Central memory CD8-positive, alpha-beta T cell (primary cell): ENCODE results near the gene ITGA8.
"Not testable (repeated sequence)": the region's sequence is repeated elsewhere in the genome, so short reads cannot be mapped to it uniquely, and the experiment has no call there.

Experiments used
- ATAC-seq: fragments of 150-1000 bp; cut with Tn5 transposase; replicated peaks from 2 replicates; pipeline ENCODE4 v1.10.0; 2022; ENCODE audit warnings: mild to moderate bottlenecking, moderate FRiP score, moderate number of reproducible peaks; ENCODE audit not compliant: poor library complexity, severe bottlenecking; ENCODE audit errors: extremely low read depth
- DNase-seq, 2 donors: peaks; one replicate each; pipeline ENCODE4 v3.0.0; 2021; ENCODE audit warnings: low spot score in 2 of 2
- H3K27ac Mint-ChIP-seq: one replicate; pipeline ENCODE4 v1.8.0; 2022; ENCODE audit warnings: low read depth, mild to moderate bottlenecking, moderate library complexity, mixed read lengths
- H3K27me3 Mint-ChIP-seq: one replicate; pipeline ENCODE4 v1.8.0; 2022; ENCODE audit warnings: mixed read lengths
- H3K36me3 Mint-ChIP-seq: one replicate; pipeline ENCODE4 v1.8.0; 2022; ENCODE audit warnings: mild to moderate bottlenecking, moderate library complexity, mixed read lengths; ENCODE audit not compliant: insufficient read depth
- H3K4me1 Mint-ChIP-seq: one replicate; pipeline ENCODE4 v1.8.0; 2022; ENCODE audit warnings: mixed read lengths
- H3K4me3 Mint-ChIP-seq: one replicate; pipeline ENCODE4 v1.8.0; 2022; ENCODE audit warnings: mild to moderate bottlenecking, moderate library complexity, mixed read lengths
- H3K9me3 Mint-ChIP-seq: one replicate; pipeline ENCODE4 v1.8.0; 2022; ENCODE audit warnings: mixed read lengths

ITGA8 gene

DNA sequence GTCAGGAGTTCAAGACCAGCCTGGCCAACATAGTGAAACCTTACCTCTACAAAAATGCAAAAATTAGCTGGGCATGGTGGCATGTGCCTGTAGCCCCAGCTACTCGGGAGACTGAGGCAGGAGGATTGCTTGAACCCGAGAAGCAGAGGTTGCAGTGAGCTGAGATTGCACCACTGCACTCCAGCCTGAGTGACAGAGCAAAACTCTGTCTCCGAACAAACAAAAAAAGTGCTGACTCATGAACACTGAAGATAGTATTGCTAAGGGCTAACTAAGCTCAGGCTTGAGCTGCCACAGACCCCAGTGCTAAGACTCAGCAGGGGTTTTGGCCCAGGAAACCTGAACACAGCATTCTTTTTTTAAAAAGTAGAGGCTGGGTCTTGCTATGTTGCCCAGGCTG is 162.6 kb downstream of the ITGA8 start:
- H3K36me3 Mint-ChIP-seq, ATAC-seq, H3K27ac Mint-ChIP-seq, DNase-seq, H3K4me1 Mint-ChIP-seq, H3K4me3 Mint-ChIP-seq, H3K9me3 Mint-ChIP-seq: not testable (repeated sequence)
- H3K27me3 Mint-ChIP-seq, result peaks cover 25% of the 10 kb centered on the region

DNA sequence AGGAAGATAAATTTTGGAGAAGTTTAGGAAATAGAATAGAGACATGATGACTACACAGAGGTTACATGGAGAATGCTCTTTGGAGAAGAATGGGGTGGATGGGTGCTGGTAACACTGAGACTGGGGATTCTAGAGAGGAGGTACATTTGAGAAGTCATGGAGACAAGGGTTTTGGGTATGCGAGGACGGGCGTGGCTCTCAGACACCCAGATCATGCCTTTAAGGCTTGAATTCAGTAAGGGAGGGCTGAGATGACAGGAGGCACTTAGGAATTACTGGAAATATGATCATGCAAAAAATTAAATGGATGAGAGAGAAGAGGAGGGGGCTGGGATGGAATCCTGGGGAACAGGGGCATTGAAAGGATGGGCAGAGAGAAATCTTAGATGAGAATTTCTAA is 168.8 kb downstream of the ITGA8 start:
- no peaks in the 10 kb centered on the region for H3K36me3 Mint-ChIP-seq
- no peaks in the 10 kb centered on the region for H3K9me3 Mint-ChIP-seq
- H3K27me3 Mint-ChIP-seq, result peaks cover 20% of the 10 kb centered on the region
- no peaks in the 10 kb centered on the region for H3K4me1 Mint-ChIP-seq
- DNase-seq (no peak), ATAC-seq (no peak)
- H3K27ac Mint-ChIP-seq, result no peak overlapping the region
- H3K4me3 Mint-ChIP-seq, result no peak overlapping the region

DNA sequence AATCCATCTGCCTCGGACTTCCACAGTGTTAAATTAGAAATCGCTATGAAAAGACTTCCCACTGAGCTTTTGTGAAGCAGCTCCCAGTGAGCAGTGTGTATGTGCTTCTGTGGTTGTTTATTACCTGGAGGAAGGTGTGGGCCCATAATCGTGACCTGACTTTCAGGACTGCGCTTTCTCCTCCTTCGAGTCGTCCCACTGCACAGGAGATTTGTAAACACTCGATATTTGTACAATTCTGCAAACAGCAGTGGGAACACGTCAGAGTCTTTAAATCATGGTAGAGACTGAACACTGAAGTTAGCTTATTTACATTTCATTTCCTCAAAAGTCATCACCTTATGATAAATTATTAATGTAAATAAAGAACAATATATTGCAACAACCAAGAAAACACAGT is 171.4 kb downstream of the ITGA8 start:
- Mint-ChIP-seq H3K27me3 (peaks cover 24% of the 10 kb centered on the region), H3K4me1 (no peaks in the 10 kb centered on the region), H3K4me3 (no peak overlapping the region), H3K9me3 (no peaks in the 10 kb centered on the region), H3K36me3 (no peaks in the 10 kb centered on the region), H3K27ac (no peak overlapping the region)
- DNase-seq (no peak), ATAC-seq (no peak)

DNA sequence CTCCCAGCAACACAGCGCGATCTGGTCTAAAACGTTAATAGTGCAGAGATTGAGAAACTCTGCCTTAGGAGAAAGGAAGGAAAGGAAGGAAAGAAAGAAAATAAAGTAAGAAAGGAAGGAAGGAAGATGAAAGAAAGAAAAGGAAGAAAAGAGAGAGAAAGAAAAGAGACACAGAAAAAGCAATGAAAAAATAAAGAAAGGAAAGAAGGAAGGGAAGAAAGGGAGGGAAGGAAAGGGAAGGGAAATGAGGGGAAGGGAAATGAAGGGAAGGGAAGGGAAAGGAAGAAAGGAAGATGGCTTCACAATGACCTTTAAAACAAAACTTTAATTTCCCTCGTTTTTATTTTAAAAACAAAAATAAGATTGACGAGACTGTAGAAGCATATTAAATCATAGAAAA is 173.1 kb downstream of the ITGA8 start:
- peaks cover 24% of the 10 kb centered on the region for H3K27me3 Mint-ChIP-seq
- no peak overlapping the region for H3K4me3 Mint-ChIP-seq
- ATAC-seq, result no peak

DNA sequence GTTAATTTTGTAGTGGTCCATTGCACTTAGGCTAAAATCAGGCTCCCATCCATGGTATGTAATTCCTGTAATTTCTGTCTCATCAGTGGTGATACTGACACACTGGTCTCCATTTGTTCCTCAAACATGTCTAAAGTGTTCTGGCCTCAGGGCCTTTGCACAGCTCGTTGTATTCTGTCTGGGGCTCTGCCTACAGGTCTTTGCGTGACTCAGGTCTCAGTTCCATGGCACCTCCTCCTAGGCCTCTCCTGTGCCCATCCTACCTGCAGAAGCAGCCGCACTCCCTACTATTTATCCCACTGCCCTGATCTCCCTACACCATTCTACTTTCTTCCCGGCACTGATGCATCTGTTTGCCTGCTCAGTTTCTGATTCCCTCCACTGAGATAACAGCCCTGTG is 173.8 kb downstream of the ITGA8 start:
- Mint-ChIP-seq H3K4me3 (no peak overlapping the region), H3K27me3 (peaks cover 19% of the 10 kb centered on the region), H3K36me3 (no peaks in the 10 kb centered on the region), H3K4me1 (no peaks in the 10 kb centered on the region), H3K9me3 (no peaks in the 10 kb centered on the region), H3K27ac (no peak overlapping the region)
- DNase-seq (no peak), ATAC-seq (no peak)

More for the DNA sequence above, 173.1 kb downstream of the ITGA8 start:
- Mint-ChIP-seq H3K9me3 (no peaks in the 10 kb centered on the region), H3K4me1 (no peaks in the 10 kb centered on the region), H3K27ac (no peak overlapping the region), H3K36me3 (no peaks in the 10 kb centered on the region)
- DNase-seq, result no peak

DNA sequence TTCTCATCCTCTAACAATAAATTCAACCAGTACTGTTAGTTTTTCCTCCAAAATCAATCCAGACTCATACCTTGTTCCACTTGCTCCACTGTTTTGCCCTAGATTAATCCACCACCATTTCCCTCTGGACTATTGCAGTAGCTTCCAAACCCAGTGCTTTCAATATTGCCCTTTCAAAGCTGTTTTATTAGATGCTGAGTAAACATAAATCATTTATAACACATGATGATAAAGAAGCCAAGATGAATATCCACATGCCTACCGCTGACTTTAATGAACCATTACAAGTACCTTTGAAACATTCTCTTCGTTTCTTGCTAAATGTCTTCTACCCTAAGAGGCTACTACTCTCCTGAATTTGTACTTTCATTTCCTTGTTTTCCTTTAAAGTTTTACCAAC is 174.5 kb downstream of the ITGA8 start:
- no peak for DNase-seq
- Mint-ChIP-seq H3K4me3 (no peak overlapping the region), H3K27me3 (peaks cover 13% of the 10 kb centered on the region), H3K9me3 (no peaks in the 10 kb centered on the region), H3K27ac (no peak overlapping the region), H3K36me3 (no peaks in the 10 kb centered on the region), H3K4me1 (no peaks in the 10 kb centered on the region)
- ATAC-seq, result no peak

DNA sequence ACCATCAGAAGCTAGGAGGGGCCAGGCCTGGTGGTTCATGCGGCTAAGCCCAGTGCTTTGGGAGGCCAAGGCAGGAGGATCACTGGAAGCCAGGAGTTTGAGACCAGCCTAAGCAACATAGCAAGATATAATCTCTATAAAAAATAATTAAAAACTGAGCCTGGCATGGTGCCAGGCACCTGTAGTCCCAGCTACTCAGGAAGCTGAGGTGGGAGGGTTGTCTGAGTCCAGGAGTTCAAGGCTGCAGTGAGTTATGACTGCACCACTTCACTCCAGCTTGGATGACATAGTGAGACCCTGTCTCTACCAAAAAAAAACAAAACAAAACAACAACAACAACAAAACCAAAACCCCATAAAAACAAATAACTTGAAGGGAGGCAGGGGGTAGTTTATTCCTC is 175.7 kb downstream of the ITGA8 start:
- no peak overlapping the region for H3K27ac Mint-ChIP-seq
- ATAC-seq, result no peak
- H3K27me3 Mint-ChIP-seq, result peaks cover 9% of the 10 kb centered on the region
- H3K36me3 Mint-ChIP-seq, result no peaks in the 10 kb centered on the region
- H3K4me3 Mint-ChIP-seq, result no peak overlapping the region
- H3K4me1 Mint-ChIP-seq, result no peaks in the 10 kb centered on the region
- DNase-seq, result no peak
- H3K9me3 Mint-ChIP-seq, result no peaks in the 10 kb centered on the region

DNA sequence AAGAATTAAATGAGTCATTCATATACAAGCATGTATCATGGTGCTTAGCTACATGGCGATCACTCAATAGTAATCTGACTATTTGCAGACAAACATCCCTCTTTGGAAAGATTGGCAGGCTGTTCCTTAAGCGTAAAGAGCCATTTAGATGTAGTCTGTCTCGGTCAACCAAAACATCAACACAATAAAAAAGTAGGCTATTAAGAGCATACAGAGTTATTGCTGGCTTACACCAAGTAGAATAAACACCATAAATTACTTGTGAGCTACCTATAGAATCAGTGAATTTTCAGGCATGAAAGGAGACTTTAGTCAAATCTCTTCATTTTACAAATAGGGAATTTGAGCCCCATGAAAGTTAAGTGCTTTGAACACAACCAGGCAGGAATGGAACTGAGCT is 176.9 kb downstream of the ITGA8 start:
- no peak for DNase-seq
- Mint-ChIP-seq H3K4me1 (no peaks in the 10 kb centered on the region), H3K27ac (no peak overlapping the region), H3K9me3 (no peaks in the 10 kb centered on the region), H3K36me3 (no peaks in the 10 kb centered on the region), H3K27me3 (peaks cover 9% of the 10 kb centered on the region), H3K4me3 (no peak overlapping the region)
- no peak for ATAC-seq

DNA sequence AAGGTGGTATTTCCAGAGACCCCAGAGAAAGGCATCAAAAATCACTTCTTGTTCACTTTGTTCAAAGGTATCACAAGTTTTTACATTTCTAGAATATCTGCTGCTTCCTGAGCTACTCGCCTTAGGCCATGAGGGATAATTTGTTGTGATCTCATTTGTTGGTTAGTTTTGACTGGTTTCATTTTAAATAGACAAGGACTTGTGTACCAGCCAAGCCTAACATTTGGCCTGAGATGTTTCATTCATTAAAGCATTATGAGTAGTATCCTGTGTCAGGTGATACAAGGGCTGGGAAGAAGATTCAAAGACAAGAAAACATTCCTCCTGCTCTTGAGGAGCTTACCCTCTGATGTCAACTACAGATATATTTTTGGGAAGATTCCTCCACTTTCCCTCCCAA is 178.3 kb downstream of the ITGA8 start:
- no peak overlapping the region for H3K27ac Mint-ChIP-seq
- H3K4me1 Mint-ChIP-seq, result no peaks in the 10 kb centered on the region
- ATAC-seq (no peak), DNase-seq (no peak)
- no peak overlapping the region for H3K4me3 Mint-ChIP-seq
- H3K36me3 Mint-ChIP-seq, result no peaks in the 10 kb centered on the region
- H3K9me3 Mint-ChIP-seq, result no peaks in the 10 kb centered on the region
- H3K27me3 Mint-ChIP-seq, result peaks cover 8% of the 10 kb centered on the region

DNA sequence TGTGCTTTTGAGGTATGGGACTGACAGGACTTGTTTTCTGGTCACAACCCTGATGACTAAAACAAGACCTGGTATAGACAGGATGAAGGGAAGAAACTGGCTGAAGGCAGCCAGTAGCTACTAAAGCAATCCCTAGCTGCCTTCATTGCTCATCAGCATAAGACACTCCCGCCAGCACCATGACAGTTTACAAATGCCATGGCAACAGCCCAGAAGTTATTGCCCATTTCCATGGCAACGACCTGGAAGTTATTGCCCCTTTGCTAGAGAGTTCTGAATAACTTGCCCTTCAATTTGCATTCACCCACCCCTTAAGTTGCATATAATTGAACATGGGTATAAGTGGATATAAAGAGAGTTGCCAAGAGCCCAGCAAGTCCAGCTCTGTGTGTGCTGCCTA is 179.0 kb downstream of the ITGA8 start:
- Mint-ChIP-seq H3K9me3 (no peaks in the 10 kb centered on the region), H3K27ac (no peak overlapping the region), H3K36me3 (no peaks in the 10 kb centered on the region), H3K4me3 (no peak overlapping the region), H3K4me1 (no peaks in the 10 kb centered on the region), H3K27me3 (peaks cover 1% of the 10 kb centered on the region)
- DNase-seq (no peak), ATAC-seq (no peak)

DNA sequence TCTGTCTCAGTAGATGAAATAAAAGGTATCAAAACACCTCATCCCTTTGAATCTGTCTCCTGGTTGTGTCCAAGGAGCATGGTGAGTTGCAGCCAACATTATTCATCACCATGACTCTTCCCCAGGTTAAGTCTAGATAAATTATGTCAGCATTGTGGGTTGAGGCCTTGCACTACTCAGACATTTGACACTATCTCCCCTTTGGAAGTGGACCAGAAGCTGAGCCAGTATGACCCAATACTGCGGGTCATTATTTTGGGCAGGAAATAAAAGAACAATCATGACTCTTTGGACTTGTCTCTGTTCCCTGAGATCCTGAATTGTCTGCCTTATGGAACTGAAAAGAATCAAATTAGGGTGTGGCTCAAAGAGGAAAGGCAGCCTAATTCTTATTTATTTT is 180.5 kb downstream of the ITGA8 start:
- peaks cover 4% of the 10 kb centered on the region for H3K27me3 Mint-ChIP-seq
- H3K4me3 Mint-ChIP-seq, result no peak overlapping the region
- ATAC-seq (no peak), DNase-seq (no peak)
- no peak overlapping the region for H3K27ac Mint-ChIP-seq
- H3K9me3 Mint-ChIP-seq, result no peaks in the 10 kb centered on the region
- no peaks in the 10 kb centered on the region for H3K4me1 Mint-ChIP-seq
- no peaks in the 10 kb centered on the region for H3K36me3 Mint-ChIP-seq

DNA sequence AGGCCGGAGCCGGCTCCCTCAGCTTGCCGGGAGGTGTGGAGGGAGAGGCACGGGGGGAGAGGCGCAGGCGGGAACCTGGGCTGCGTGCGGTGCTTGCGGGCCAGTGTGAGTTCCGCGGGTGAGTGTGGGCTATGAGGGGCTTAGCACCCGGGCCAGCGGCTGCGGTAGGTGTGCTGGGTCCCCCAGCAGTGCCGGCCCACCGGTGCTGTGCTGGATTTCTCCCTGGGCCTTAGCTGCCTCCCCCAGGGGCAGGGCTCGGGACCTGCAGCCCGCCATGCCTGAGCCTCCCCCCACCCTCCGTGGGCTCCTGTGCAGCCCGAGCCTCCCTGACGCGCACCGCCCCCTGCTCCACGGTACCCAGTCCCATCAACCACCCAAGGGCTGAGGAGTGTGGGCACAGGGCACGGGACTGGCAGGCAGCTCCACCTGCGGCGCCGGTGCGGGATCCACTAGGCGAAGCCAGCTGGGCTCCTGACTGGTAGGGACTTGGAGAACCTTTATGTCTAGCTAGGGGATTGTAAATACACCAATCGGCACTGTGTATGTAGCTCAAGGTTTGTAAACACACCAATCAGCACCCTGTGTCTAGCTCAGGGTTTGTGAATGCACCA is 184.7 kb downstream of the ITGA8 start:
- not testable (repeated sequence) for H3K27ac Mint-ChIP-seq, DNase-seq, H3K4me3 Mint-ChIP-seq, H3K36me3 Mint-ChIP-seq, H3K4me1 Mint-ChIP-seq, ATAC-seq, H3K9me3 Mint-ChIP-seq, H3K27me3 Mint-ChIP-seq

DNA sequence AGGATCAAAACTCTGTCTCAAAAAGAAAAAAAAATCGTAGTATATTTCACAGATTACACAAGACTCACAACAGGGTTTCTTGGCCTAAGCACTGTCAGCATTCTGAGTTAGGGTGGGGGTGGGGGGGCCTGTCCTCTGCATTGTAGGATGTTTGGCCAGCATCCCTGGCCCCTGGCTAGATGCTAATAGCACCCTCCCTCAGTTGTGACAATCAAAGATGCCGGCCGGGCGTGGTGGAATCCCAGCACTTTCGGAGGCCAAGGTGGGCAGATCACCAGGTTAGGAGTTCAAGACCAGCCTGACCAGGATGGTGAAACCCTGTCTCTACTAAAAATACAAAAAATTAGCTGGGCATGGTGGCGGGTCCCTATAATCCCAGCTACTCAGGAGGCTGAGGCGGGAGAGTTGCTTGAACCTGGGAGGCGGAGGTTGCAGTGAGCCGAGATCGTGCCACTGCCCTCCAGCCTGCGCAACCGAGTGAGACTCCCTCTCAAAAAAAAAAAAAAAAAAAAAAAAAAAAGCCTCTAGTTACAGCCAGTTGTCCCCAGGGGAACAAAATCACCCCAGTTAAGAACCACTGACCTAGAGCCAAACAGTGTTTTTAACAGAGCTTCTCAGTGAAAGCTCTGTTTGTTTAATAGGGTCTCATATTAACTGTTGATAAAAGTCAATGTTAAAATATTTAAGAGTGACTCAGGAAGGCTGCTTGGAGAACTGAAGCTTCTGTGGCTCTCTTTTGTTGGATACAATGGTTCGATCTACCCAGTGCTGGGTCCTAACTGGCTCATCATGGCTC is 187.6 kb downstream of the ITGA8 start:
- no peaks in the 10 kb centered on the region for H3K9me3 Mint-ChIP-seq
- ATAC-seq, result no peak

More for the DNA sequence above, 187.6 kb downstream of the ITGA8 start:
- Mint-ChIP-seq H3K36me3 (no peaks in the 10 kb centered on the region), H3K27ac (no peak overlapping the region), H3K4me1 (no peaks in the 10 kb centered on the region), H3K27me3 (peaks cover 8% of the 10 kb centered on the region), H3K4me3 (no peak overlapping the region)
- DNase-seq, result no peak
